ENCODE results near the gene ANKS6. TPM values are rescaled to one million over a fixed set of nuclear protein-coding genes. Genes with fewer than 3 reads are reported as not detected.

The ANKS6 gene
- total RNA-seq, 1 donor from 2014 or later: 17.1 TPM

- no peak for DNase-seq (ENCODE audit: low spot score)
- TF ChIP-seq CTCF (IDR thresholded peaks at IDR 0.05): no peak
- Mint-ChIP-seq H3K4me1 (ENCODE audit: low read depth) (peaks cover 39% of the 10 kb centered on the region), H3K27ac (ENCODE audit: unreplicated experiment) (no peak overlapping the region), H3K27me3 (ENCODE audit: low read depth) (no peaks in the 10 kb centered on the region), H3K9me3 (ENCODE audit: low read depth) (peaks cover 1% of the 10 kb centered on the region), H3K36me3 (ENCODE audit: low read depth) (peaks cover 3% of the 10 kb centered on the region), H3K4me3 (ENCODE audit: unreplicated experiment) (no peak overlapping the region)
These were observed 3.3 kb downstream of the ANKS6 start for GRCh38 chr9:98793031-98793430.

GRCh38 chr9:98791608-98792490 is 4.5 kb downstream of the ANKS6 start:
- peak overlapping the region; percentile 70 for H3K27ac Mint-ChIP-seq (ENCODE audit: unreplicated experiment)
- TF ChIP-seq CTCF (IDR thresholded peaks at IDR 0.05): no peak
- DNase-seq (ENCODE audit: low spot score): no peak
- no peak overlapping the region for H3K4me3 Mint-ChIP-seq (ENCODE audit: unreplicated experiment)
- H3K4me1 Mint-ChIP-seq (ENCODE audit: low read depth): peaks cover 34% of the 10 kb centered on the region
- H3K36me3 Mint-ChIP-seq (ENCODE audit: low read depth): peaks cover 2% of the 10 kb centered on the region
- no peaks in the 10 kb centered on the region for H3K9me3 Mint-ChIP-seq (ENCODE audit: low read depth)
- no peaks in the 10 kb centered on the region for H3K27me3 Mint-ChIP-seq (ENCODE audit: low read depth)

GRCh38 chr9:98790842-98791607 is 5.3 kb downstream of the ANKS6 start:
- peaks cover 32% of the 10 kb centered on the region for H3K4me1 Mint-ChIP-seq (ENCODE audit: low read depth)
- no peak for DNase-seq (ENCODE audit: low spot score)
- no peak overlapping the region for H3K4me3 Mint-ChIP-seq (ENCODE audit: unreplicated experiment)
- H3K27ac Mint-ChIP-seq (ENCODE audit: unreplicated experiment): peak overlapping the region; percentile 70
- peak; percentile 100 for TF ChIP-seq CTCF (IDR thresholded peaks at IDR 0.05)
- H3K9me3 Mint-ChIP-seq (ENCODE audit: low read depth): no peaks in the 10 kb centered on the region
- H3K27me3 Mint-ChIP-seq (ENCODE audit: low read depth): no peaks in the 10 kb centered on the region
- peaks cover 2% of the 10 kb centered on the region for H3K36me3 Mint-ChIP-seq (ENCODE audit: low read depth)

- Mint-ChIP-seq H3K27ac (ENCODE audit: unreplicated experiment) (no peak overlapping the region), H3K4me3 (ENCODE audit: unreplicated experiment) (no peak overlapping the region)
These were observed 6.1 kb downstream of the ANKS6 start for GRCh38 chr9:98790134-98790841.

More at GRCh38 chr9:98790134-98790841, 6.1 kb downstream of the ANKS6 start:
- Mint-ChIP-seq H3K4me1 (ENCODE audit: low read depth) (peaks cover 26% of the 10 kb centered on the region), H3K27me3 (ENCODE audit: low read depth) (no peaks in the 10 kb centered on the region), H3K36me3 (ENCODE audit: low read depth) (peaks cover 2% of the 10 kb centered on the region), H3K9me3 (ENCODE audit: low read depth) (no peaks in the 10 kb centered on the region)
- no peak for DNase-seq (ENCODE audit: low spot score)
- no peak for TF ChIP-seq CTCF (IDR thresholded peaks at IDR 0.05)

All from chondrocyte (in vitro differentiated cells).